ENCODE results near the gene HDGFL2. TPM values are rescaled to one million over a fixed set of nuclear protein-coding genes. Genes with fewer than 3 reads are reported as not detected.

The HDGFL2 gene
- total RNA-seq = 10 to 100 TPM; 32.3 to 47.7 (median 39.5) TPM
- 10 to 100 TPM; 33.4 to 56.4 (median 51.3) TPM for polyA plus RNA-seq
- long read RNA-seq, donor 1, transcript HDGFL2-210 (16 exons, 2,255 nt) = minor isoform, 45 of 164 reads
- long read RNA-seq, donor 1, transcript HDGFL2-208 (16 exons, 2,281 nt) = major isoform, 83 of 164 reads
- long read RNA-seq, donor 1, partial matches to known transcripts = 25 of 164 reads
- long read RNA-seq, donor 1, other reads (novel, unspliced or antisense) = 11 of 164 reads
- long read RNA-seq, donor 2, transcript HDGFL2-210 (16 exons, 2,255 nt) = minor isoform, 29 of 168 reads
- long read RNA-seq, donor 2, transcript HDGFL2-208 (16 exons, 2,281 nt) = major isoform, 67 of 168 reads
- long read RNA-seq, donor 2, partial matches to known transcripts = 50 of 168 reads
- long read RNA-seq, donor 2, other reads (novel, unspliced or antisense) = 22 of 168 reads

- no peaks in the 10 kb centered on the region for H3K9me3 ChIP-seq
- peaks cover 4% of the 10 kb centered on the region for H3K4me1 ChIP-seq
- ATAC-seq = no peak
- H3K4me3 ChIP-seq = peak within 1 kb of the TSS; percentile 91
- H3K36me3 ChIP-seq (ENCODE audit: insufficient read depth in 1 of 2, low read depth in 1 of 2) = peaks cover 6 to 23% of the 10 kb centered on the region in 2 donors
- DNase-seq = peak; percentile 18 to 68
- H3K27ac ChIP-seq = peak within 1 kb of the TSS; percentile 79
- no peaks in the 10 kb centered on the region for H3K27me3 ChIP-seq (ENCODE audit: insufficient read depth in 3 of 3, low read length in 2 of 3)
- TF ChIP-seq CTCF (IDR thresholded peaks at IDR 0.05) = no peak
- intact Hi-C loops (cut with DNase I) = no loop called here
- 0 to 1% (median 0%) methylated on average over 35 to 71 of the region's 71 CpGs for WGBS, 3 donors
These were observed at the start of gene HDGFL2 for GRCh38 chr19:4472174-4472974. HDGFL2 (plus strand) TSS chr19:4472297; CDS start chr19:4472351, 54 bp downstream.

DNA sequence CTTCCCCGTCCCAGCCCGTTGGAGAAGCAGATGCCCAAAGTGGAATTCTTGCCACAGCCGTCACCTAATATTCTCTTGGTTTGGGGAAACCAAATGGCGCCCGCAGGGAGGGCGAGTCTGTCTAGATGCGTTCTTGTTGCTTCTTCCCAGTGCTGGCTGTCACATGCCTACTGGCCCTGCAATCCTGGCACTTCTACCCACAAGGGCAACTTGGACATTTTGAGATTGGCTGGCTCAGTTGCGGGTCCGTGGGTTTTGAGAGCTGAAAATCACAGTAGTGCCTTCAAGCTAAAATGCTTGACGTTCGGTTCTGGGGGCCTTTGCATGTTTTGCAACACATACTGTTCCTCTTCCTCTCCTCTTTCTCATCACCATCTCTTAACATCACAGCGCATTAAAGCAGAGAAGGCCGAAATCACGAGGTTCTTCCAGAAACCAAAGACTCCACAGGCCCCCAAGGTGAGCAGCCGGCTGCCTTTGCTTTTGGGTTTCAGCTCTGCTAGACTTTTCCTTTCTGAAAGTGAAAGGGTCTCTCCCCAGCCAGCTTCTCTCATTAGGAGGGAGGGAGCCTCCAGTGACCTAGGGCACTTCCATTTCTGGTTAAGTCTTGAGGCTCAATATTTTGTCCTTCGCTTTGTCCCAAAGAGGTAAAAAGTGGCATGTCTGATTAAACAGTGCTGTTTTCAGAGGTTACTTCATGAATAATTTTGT, 48.5 kb upstream of the HDGFL2 start:
- H3K27me3 ChIP-seq (ENCODE audit: insufficient read depth in 3 of 3, low read length in 2 of 3) = no peaks in the 10 kb centered on the region
- no peaks in the 10 kb centered on the region for H3K4me1 ChIP-seq
- H3K36me3 ChIP-seq (ENCODE audit: insufficient read depth in 1 of 2, low read depth in 1 of 2) = peaks cover 0 to 32% of the 10 kb centered on the region in 2 donors
- 92 to 95% (median 93%) methylated on average over 16 of the region's 16 CpGs for WGBS, 3 donors
- no peak overlapping the region for H3K27ac ChIP-seq
- H3K9me3 ChIP-seq = no peaks in the 10 kb centered on the region
- intact Hi-C loops (cut with DNase I) = no loop called here
- ATAC-seq (no peak), DNase-seq (no peak)
- no peak overlapping the region for H3K4me3 ChIP-seq
- no peak for TF ChIP-seq CTCF (IDR thresholded peaks at IDR 0.05)

- ATAC-seq (no peak), DNase-seq (no peak)
- intact Hi-C loops (cut with DNase I) = no loop called here
- H3K4me3 ChIP-seq = no peak overlapping the region
- no peaks in the 10 kb centered on the region for H3K27me3 ChIP-seq (ENCODE audit: insufficient read depth in 3 of 3, low read length in 2 of 3)
- H3K9me3 ChIP-seq = no peaks in the 10 kb centered on the region
- no peaks in the 10 kb centered on the region for H3K4me1 ChIP-seq
- H3K36me3 ChIP-seq (ENCODE audit: insufficient read depth in 1 of 2, low read depth in 1 of 2) = peaks cover 0 to 42% of the 10 kb centered on the region in 2 donors
- no peak overlapping the region for H3K27ac ChIP-seq
- no peak for TF ChIP-seq CTCF (IDR thresholded peaks at IDR 0.05)
- WGBS, 3 donors = 87 to 93% (median 92%) methylated on average over 6 of the region's 6 CpGs
These were observed 46.6 kb upstream of the HDGFL2 start for GRCh38 chr19:4425537-4425936.

- DNase-seq (no peak), ATAC-seq (no peak)
- intact Hi-C loops (cut with DNase I) = no loop called here
- no peaks in the 10 kb centered on the region for H3K27me3 ChIP-seq (ENCODE audit: insufficient read depth in 3 of 3, low read length in 2 of 3)
- no peak overlapping the region for H3K4me3 ChIP-seq
- peaks cover 0 to 45% of the 10 kb centered on the region in 2 donors for H3K36me3 ChIP-seq (ENCODE audit: insufficient read depth in 1 of 2, low read depth in 1 of 2)
- no peaks in the 10 kb centered on the region for H3K4me1 ChIP-seq
- no peak overlapping the region for H3K27ac ChIP-seq
- WGBS, 3 donors = 91 to 95% (median 94%) methylated on average over 20 of the region's 20 CpGs
- H3K9me3 ChIP-seq = no peaks in the 10 kb centered on the region
- no peak for TF ChIP-seq CTCF (IDR thresholded peaks at IDR 0.05)
These were observed 43.6 kb upstream of the HDGFL2 start for GRCh38 chr19:4428326-4428975.
